GM19099 (cell line): ENCODE data around the gene CAB39L.

Experiments used
- POLR2A ChIP-seq: IDR thresholded peaks from 3 replicates; pipeline ENCODE4 v1.6.1; 2011; ENCODE audit warnings: low read depth; ENCODE audit not compliant: insufficient read length; ENCODE audit errors: extremely low read depth

Gene CAB39L

GRCh38 chr13:49419276-49419675 is 24.6 kb downstream of the CAB39L start:
- TF ChIP-seq POLR2A: no peak

GRCh38 chr13:49418206-49418605 is 25.7 kb downstream of the CAB39L start:
- no peak for TF ChIP-seq POLR2A

GRCh38 chr13:49417161-49417560 is 26.7 kb downstream of the CAB39L start:
- TF ChIP-seq POLR2A: no peak

- no peak for TF ChIP-seq POLR2A
These were observed 31.1 kb downstream of the CAB39L start for GRCh38 chr13:49412749-49413148.

- no peak for TF ChIP-seq POLR2A
These were observed 32.5 kb downstream of the CAB39L start for GRCh38 chr13:49411353-49411752.

- TF ChIP-seq POLR2A: no peak
These were observed 33.4 kb downstream of the CAB39L start for GRCh38 chr13:49410477-49410876.

GRCh38 chr13:49410006-49410405 is 33.9 kb downstream of the CAB39L start:
- no peak for TF ChIP-seq POLR2A

- TF ChIP-seq POLR2A: no peak
These were observed 34.9 kb downstream of the CAB39L start for GRCh38 chr13:49409008-49409407.

- no peak for TF ChIP-seq POLR2A
These were observed 35.9 kb downstream of the CAB39L start for GRCh38 chr13:49407936-49408335.

GRCh38 chr13:49407068-49407467 is 36.8 kb downstream of the CAB39L start:
- TF ChIP-seq POLR2A: no peak

- TF ChIP-seq POLR2A: no peak
These were observed 39.2 kb downstream of the CAB39L start for GRCh38 chr13:49404703-49405020.

- no peak for TF ChIP-seq POLR2A
These were observed 39.7 kb downstream of the CAB39L start for GRCh38 chr13:49403996-49404702.

GRCh38 chr13:49400755-49401659 is 42.9 kb downstream of the CAB39L start:
- TF ChIP-seq POLR2A: no peak

- TF ChIP-seq POLR2A: no peak
These were observed 43.9 kb downstream of the CAB39L start for GRCh38 chr13:49399801-49400472.

- no peak for TF ChIP-seq POLR2A
These were observed 47.9 kb downstream of the CAB39L start for GRCh38 chr13:49395878-49396380.
